A673 (cell line): ENCODE measurements around the gene PKNOX2. TPM values are rescaled to one million over a fixed set of nuclear protein-coding genes. Genes with fewer than 3 reads are reported as not detected.

Source experiments
- BruUV-seq: library from RNA; stranded (reverse); fragments of 400-500 nt; replicated peaks from 2 replicates; lab custom pipeline; 2021; lab: Mats Ljungman, UMichigan
- CTCF ChIA-PET: fragments of 300-600 bp; sonication (Branson Sonifier 250); formaldehyde crosslinking; loops from one replicate; lab custom pipeline; 2022; ENCODE audit warnings: antibody characterized with exemption; lab: Charles Lee
- POLR2A ChIA-PET: fragments of 300-600 bp; sonication (Branson Sonifier 250); formaldehyde crosslinking; loops from one replicate; lab custom pipeline; 2022; ENCODE audit warnings: antibody characterized with exemption; ENCODE audit not compliant: low non-redundant PET; lab: Charles Lee
- DNase-seq: peaks from one replicate; pipeline ENCODE4 v3.0.0-alpha.2; 2015; ENCODE audit warnings: low spot score
- H3K27ac ChIP-seq: fragments of 200-600 bp; sonication (generic); 2 replicates; pipeline ENCODE4 v1.5.1; 2016; ENCODE audit warnings: mixed run types, low read depth, mild to moderate bottlenecking, mixed read lengths, antibody characterized with exemption, low read length; ENCODE audit not compliant: poor library complexity, severe bottlenecking
- H3K27me3 ChIP-seq: fragments of 200-600 bp; sonication (generic); replicated peaks from 2 replicates; pipeline ENCODE4 v1.6.1; 2017; ENCODE audit warnings: mixed run types, low read depth, mild to moderate bottlenecking, mixed read lengths, antibody characterized with exemption, low read length; ENCODE audit not compliant: insufficient read depth, poor library complexity
- H3K36me3 ChIP-seq: fragments of 200-600 bp; sonication (generic); 2 replicates; pipeline ENCODE4 v1.6.1; 2016; ENCODE audit warnings: mixed run types, mild to moderate bottlenecking, mixed read lengths, antibody characterized with exemption, low read length; ENCODE audit not compliant: insufficient read depth, poor library complexity, severe bottlenecking
- H3K4me1 ChIP-seq: fragments of 200-600 bp; sonication (generic); 2 replicates; pipeline ENCODE4 v1.6.1; 2017; ENCODE audit warnings: mixed run types, mild to moderate bottlenecking, mixed read lengths, antibody characterized with exemption, low read length; ENCODE audit not compliant: insufficient read depth, poor library complexity, severe bottlenecking
- H3K4me3 ChIP-seq: fragments of 200-600 bp; sonication (generic); 2 replicates; pipeline ENCODE4 v1.5.1; 2016; ENCODE audit warnings: low read depth, mixed run types, mild to moderate bottlenecking, mixed read lengths, low read length; ENCODE audit not compliant: poor library complexity, severe bottlenecking
- H3K9me3 ChIP-seq: fragments of 200-600 bp; sonication (generic); 2 replicates; pipeline ENCODE4 v1.6.1; 2016; ENCODE audit warnings: mixed run types, low read depth, mild to moderate bottlenecking, mixed read lengths, antibody characterized with exemption, low read length; ENCODE audit not compliant: poor library complexity, severe bottlenecking
- CTCF ChIP-seq: fragments of 300-800, 200-600 bp; sonication (generic); conservative IDR thresholded peaks from 2 replicates; pipeline ENCODE4 v1.5.1; 2017; ENCODE audit warnings: low read depth, mild to moderate bottlenecking, antibody characterized with exemption, low read length, moderate library complexity, mixed read lengths
- EZH2 ChIP-seq: fragments of 200-600 bp; sonication (generic); IDR thresholded peaks from 2 replicates; pipeline ENCODE4 v1.6.1; 2017; ENCODE audit warnings: borderline replicate concordance, low read depth, mild to moderate bottlenecking, mixed read lengths, antibody characterized with exemption, low read length; ENCODE audit not compliant: poor library complexity, severe bottlenecking
- intact Hi-C: fragments of 100-400 bp; cut with micrococcal nuclease; formaldehyde crosslinking; loops from one replicate; pipeline ENCODE4 v1.10.0; 2022; ENCODE audit not compliant: unreplicated experiment
- total RNA-seq: library from RNA; stranded (reverse); gene quantifications from 2 replicates; pipeline ENCODE4 v1.2.3, GENCODE V29; 2021

Gene PKNOX2
- total RNA-seq, 1 experiment from 2014 or later: 1.1 TPM

- Histone ChIP-seq H3K36me3 (no peaks in the 10 kb centered on the region), H3K27ac (no peak overlapping the region), H3K4me3 (no peak overlapping the region), H3K9me3 (no peaks in the 10 kb centered on the region), H3K27me3 (no peaks in the 10 kb centered on the region), H3K4me1 (peaks cover 7% of the 10 kb centered on the region)
- no peak for DNase-seq
- CTCF ChIA-PET: no interaction called here
- POLR2A ChIA-PET: no interaction called here
- intact Hi-C loops: no loop called here
- TF ChIP-seq EZH2: no peak
- no peak for TF ChIP-seq CTCF
- BruUV-seq: no TSS peak
Observed at GRCh38 chr11:125146232-125146631, 18.3 kb upstream of the PKNOX2 start.

DNA sequence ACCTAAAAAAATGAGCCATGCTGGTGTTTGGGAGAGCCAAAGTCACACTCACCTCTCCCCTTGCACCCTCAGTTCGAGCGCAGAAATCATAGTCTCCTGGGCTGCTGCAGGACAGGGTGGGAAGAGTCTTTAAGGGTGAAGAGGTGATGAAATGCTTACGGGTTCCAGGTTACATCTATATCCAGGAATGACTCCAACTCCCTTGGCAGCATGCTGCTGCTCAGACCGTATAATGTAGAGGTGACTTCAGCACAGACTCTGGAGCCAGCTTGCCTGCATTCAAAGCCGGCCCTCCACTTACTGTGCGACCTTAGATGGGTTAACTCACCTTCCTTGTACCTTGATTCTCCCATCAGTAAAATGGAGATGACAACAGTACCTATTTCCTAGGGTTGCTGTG is 17.3 kb upstream of the PKNOX2 start:
- intact Hi-C loops: no loop called here
- ChIA-PET CTCF (no interaction called here), POLR2A (no interaction called here)
- Histone ChIP-seq H3K4me3 (no peak overlapping the region), H3K27me3 (no peaks in the 10 kb centered on the region), H3K36me3 (no peaks in the 10 kb centered on the region), H3K4me1 (no peaks in the 10 kb centered on the region), H3K9me3 (no peaks in the 10 kb centered on the region), H3K27ac (no peak overlapping the region)
- TF ChIP-seq EZH2 (no peak), CTCF (no peak)
- DNase-seq: no peak
- BruUV-seq: no TSS peak

GRCh38 chr11:125148011-125148410 is 16.5 kb upstream of the PKNOX2 start:
- H3K9me3 ChIP-seq: no peaks in the 10 kb centered on the region
- DNase-seq: no peak
- no peaks in the 10 kb centered on the region for H3K36me3 ChIP-seq
- H3K27ac ChIP-seq: no peak overlapping the region
- H3K27me3 ChIP-seq: no peaks in the 10 kb centered on the region
- CTCF ChIA-PET: no interaction called here
- intact Hi-C loops: no loop called here
- POLR2A ChIA-PET: no interaction called here
- no peaks in the 10 kb centered on the region for H3K4me1 ChIP-seq
- H3K4me3 ChIP-seq: no peak overlapping the region
- BruUV-seq: no TSS peak
- no peak for TF ChIP-seq CTCF
- no peak for TF ChIP-seq EZH2
